DMS53 treated with DMSO at 0.1 percent for 48 hours (cell line): Measurements from ENCODE around the gene RPL32.
"Not testable (repeated sequence)": the region's sequence is repeated elsewhere in the genome, so short reads cannot be mapped to it uniquely, and the experiment has no call there.

Experiments
- DNase-seq: peaks from one replicate; lab custom pipeline; 2025; ENCODE audit not compliant: unreplicated experiment; lab: John Stamatoyannopoulos, UW

Gene RPL32

DNA sequence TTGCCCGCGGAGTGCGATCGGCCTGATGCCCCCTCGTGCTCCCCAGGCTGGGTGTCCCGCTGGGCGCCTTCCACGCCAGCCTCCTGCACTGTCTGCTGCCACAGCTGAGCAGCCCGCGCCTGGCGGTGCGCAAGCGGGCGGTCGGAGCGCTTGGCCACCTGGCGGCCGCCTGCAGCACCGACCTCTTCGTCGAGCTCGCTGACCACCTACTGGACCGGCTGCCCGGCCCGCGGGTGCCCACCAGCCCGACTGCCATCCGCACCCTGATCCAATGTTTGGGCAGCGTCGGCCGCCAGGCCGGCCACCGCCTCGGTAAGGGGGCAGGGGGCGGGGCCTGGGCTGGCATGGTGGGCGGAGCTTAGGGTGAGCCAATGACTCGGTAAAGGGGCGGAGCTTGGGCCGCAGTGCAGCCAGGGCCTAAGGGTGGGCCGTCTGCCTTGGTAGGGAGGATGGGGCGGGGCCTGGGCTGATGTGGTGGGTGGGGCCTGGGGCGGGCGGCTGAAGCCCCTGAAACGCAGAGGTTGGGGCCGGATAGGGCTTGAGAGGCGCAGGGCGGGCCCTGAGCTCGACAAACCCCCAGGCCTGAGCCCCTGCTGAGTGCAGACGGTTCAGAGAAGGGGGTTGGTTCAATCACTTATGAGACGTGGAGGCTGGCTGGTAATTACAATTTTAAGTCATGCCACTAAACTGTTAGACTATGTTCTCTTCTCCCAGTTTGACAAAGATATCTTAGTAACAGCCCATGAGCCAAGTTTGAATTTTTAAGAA is 31.2 kb downstream of the RPL32 start:
- peak; percentile 19 for DNase-seq

DNA sequence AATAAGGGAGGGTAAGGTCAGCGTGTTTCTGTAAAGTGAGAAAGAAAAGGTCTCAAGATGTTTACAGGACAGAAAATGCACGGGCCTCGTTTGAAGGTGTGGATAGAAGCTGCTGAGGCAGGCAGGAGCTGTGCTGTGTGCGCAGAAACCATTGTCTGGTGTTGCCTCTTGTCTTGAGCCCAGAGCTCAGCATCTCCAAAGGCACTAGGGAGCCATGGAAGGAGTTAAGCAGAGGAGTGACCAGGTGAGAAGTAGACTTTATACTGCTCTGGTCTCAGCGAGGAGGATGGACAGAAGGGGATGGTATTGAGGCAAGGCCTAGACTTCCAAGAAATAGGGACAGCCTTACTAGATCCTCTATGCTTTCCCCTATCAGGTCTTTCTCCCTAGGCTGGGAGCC is 31.9 kb downstream of the RPL32 start:
- DNase-seq: no peak

DNA sequence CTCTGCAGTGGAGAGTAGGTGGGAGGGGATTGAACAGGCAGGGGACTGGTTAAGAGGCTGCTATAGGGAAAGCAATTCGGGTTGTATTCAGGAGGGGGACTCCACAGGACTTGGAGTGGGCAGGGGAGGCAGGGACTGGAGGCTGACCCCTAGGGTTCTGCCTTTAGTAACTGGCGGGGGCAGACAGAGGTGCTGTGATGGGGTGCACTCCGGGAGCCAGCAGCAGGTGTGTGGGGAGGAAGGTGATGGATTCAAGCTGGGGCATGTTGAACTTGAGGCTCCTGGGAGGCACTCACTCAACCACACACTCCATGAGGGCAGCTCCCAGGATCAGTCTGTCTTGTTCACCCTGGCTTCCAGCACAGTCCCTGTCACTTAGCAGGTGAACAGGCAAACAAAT is 32.4 kb downstream of the RPL32 start:
- DNase-seq: no peak

DNA sequence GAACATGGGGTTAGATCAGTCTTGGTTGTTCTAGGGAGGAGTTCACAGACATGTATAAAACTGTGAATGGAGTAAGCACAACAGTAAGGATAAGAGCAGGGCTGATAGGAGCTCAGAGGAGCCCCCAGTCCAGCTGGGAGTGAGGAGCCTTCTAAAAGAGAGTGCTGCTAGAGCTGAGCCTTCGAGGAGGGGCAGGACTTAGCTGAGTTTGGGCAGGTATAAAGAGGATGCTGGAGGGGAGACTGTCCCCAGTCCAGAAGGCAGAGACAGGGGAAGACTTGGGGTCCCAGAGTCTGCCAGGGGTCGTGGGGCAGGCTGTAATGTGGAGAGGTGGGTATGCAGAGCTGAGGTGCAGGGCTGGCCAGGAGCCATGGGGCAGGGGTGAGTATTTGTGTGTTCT is 32.8 kb downstream of the RPL32 start:
- DNase-seq: no peak

DNA sequence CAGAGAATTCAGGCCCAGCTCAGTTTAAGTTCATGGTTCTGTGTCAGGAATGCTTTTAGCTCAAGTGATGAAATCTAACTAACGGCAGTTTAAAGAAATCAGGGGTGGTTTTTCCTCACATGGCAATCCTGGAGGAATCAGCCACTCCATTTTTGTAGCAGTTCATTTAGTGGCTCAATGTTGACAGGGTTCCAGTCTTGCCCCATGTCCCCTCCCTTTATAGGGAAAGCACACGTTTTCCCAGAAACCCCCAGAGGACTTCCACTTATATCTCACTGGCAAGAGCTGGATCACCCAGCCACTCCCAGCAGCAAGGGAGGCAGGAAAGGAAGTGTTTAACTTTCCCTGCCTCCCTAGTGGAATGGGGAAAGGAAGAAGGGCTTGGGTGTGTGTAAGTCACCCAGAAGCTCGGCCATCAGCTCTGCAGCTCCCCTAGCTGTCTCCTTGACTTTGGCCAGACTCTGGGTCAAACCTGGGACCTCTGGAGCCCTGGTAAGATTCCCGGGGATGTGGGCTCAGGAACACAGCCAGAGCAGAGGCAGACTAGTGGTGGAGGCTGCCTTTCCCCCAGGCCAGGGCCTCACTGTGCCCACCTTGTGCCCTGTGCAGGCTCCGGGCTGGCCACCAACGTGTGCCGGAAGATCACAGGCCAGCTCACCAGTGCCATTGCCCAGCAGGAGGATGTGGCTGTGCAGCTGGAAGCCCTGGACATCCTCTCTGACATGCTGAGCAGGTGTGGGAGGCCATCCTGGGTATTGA is 33.6 kb downstream of the RPL32 start:
- DNase-seq: no peak

DNA sequence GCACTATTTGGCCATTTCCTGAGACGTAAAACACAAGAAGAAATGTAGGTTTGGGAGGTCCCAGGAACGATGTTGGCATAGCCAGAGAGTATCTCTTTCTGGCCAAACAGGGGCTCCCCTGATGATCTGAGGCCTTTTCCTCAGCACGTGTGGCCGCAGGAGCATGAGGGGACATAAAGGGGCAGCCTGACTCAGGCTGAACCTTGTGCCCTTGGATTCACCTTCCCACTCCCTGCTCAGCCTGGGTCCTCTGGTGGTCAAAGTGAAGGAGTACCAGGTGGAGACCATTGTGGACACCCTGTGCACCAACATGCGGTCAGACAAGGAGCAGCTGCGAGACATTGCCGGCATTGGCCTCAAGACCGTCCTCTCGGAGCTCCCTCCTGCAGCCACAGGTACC is 34.3 kb downstream of the RPL32 start:
- DNase-seq: no peak

DNA sequence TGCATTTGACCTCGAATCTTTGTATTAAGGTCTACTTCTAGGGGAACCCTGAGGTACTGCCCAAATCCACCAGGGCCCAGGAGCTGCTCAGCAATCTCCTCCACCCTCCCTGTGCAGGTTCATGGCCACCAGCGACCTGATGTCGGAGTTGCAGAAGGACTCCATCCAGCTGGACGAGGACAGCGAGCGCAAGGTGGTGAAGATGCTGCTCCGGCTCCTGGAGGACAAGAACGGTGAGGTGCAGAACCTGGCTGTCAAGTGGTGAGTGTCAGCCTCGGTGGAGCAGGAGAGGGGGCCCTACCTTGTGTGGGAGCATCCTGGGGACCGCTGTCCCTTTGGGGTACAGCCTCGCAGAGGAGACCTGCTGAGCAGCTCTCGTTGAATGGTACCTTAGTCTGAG is 38.0 kb downstream of the RPL32 start:
- DNase-seq: no peak

DNA sequence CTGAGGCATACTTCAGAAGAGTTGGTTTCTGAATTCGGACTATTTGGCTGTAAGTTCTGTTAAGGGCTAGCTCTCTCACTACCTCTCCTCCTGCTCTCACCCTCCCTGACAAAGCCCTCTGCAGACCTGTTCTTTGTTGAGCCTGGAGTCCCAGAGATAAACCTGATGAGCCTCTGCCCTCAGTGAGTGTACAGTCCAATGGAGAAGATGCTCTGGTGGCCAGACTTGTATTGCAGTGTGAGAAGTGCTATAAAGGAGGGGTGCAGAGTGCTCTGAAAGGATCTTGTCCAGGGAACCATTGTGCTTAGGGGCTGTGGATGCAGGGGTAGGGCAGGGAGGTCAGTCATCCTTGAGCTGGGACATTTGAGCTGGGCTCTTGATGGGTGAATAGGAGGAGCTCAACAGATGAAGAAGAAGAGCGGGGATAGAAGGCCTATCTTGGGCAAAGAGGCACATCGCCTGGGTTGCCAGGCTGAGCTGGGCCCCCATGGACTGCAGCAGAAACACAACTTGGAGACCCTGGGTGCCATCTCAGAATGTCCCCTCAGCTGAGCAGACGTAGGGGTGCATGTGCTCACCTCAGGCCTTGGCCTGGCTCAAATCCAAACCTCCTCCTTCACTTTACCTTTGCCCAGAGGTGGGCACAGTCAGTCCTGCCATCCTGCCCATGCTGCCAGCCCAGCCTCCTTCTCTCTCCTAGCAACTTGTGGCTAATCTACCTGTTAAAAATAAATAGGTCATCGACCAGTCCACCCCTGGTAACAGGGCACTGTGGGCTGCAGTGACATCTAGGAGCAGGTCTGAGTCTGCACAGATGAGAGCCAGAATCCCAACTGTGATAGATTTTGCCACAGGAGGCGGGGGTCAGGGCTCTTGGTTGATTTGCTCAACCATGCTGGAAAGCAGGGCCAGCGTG is 41.6 kb downstream of the RPL32 start:
- no peak for DNase-seq

DNA sequence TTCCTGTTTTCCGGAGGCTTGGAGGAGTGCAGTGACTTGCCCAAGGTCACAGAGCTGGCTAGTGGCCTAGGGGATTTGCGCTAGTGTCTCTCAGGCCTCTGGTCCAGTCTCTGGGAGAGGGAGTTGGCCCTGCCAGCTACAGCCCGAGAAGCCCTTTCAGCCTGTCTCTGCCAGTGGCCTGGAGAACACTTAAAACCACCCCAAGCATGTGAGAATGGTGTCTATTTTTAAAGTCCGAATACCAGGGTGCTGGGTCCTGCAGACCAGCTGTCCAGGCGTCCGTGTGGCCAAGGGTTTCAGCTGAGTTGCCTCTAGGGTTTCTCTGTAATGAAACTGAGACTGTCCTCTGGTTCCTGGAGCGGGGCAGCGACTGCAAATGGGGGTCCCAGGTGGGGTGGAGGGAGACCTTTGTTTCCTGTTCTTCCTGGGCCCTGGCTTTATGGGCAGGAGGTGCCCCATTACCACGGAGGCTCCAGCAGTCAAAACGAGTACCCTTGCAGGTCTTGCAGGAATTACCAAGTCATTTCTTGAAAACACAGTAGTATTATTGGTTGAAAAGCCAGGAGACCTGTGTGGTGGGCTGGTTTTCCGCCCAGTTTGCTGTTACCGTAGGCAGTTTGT is 42.7 kb downstream of the RPL32 start:
- no peak for DNase-seq

DNA sequence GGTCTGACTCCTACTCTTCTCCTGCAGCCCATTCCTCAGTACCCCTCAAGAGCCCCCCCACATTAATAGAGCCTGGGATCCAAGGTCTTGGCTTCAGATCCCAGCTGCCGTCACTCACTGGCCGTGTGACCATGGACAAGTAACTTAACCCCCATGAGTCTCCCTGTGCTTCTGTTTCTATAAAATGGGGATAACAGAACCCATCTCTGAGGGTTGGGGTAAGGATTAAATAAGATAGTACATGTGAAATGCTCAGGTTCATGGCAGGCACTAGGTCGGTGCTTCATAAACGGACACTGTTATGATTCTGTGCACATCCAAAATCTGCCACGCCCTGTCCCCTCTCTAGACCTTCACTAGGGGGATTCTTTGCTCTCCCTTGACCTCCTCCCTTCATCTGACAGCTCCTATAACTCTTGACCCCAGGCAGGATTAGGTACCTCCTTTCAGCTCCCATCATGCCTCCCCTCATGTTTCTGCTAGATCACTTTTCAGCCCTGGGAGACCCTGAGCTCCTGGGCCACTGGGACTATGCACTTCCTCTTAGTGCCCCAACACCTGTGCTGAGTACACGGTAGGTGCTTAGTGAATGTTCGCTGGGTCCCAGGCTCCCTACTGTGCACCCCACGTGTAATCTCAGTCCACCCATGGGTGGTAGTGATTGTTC is 43.3 kb downstream of the RPL32 start:
- no peak for DNase-seq

DNA sequence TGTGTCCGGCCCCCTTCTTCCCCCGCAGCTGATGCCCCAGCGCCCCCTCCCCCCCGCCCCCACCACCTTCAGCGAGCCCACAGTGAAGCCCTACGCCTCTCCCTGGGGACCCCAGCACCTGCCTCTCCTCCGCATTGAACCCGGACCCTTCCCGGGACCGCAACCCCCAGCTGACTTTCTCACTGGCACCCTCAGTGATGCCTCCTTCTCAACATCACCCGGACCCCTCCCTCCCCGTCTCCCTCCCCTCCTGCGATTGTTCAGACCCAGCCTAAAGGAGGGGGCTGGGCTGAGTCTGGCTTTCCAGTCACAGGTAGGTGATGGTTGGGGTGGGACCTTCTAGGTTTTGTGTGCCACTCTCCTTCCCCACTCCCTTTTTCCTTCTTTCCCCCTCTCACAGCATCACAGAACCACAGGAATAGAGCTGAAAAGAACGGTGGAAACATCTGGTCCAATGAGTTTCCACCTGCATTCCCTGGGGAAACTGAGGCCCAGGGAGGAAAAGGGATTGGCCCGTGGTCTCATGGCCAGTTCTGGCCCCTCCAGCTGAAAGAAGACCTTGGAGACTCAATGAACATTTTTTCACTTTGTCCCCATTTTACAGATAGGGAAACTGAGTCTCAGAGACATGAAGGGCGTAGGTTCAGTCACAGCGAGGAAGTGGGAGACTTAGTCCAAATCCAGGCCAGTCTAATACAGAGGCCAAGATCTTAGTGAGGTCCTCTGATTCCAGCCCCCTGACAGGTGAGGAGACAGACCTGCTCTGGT is 44.1 kb downstream of the RPL32 start:
- no peak for DNase-seq

DNA sequence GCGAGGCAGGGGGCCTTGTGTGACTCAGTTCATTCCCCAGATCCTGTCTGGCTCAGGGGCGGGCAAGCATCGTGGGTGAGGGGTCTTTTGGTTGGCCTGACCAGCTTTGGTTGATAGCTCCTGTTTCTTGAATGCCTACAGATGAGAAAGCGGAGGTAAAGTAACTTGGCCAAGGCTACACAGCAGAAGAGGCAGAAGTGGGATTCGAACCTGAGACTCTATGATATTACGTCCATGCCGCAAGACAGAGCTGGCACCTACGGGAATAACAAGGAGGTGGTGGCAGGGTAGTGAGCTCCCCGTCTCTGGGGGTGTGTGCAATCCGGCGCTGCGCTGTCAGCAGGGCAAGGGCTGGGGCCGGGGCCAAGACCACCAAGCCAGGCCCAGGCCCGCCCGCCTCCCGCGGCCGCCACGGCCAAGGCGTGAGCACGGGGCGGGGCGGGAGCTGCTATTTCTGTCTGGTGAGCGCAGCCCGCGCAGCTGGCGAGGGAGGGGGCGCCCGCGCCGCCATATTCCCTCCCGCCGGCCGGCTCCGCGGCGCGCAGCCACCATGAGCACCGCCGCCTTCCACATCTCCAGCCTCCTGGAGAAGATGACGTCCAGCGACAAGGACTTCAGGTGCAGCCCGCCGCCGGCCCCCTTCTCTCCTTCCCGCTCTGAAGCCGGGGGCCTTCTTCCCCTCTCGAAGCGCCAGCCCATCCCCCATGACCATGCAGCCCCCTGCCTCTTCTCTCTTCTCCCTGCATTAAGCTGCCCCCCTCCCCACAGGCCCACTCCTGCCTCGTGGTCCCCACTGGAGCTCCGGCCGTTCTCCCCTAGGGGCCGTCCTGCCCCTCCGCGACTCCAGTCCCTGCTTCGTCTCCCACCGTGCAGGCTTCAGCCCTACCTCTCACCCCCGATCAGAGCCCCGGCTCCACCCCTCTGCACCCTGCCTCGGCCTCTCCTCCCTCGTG is 44.9 kb downstream of the RPL32 start, which contains the start of gene CAND2:
CAND2 (plus strand) TSS at position 510 of the 953 bp plus-strand sequence; CDS start at position 551, 41 bp downstream.
- DNase-seq: no peak

DNA sequence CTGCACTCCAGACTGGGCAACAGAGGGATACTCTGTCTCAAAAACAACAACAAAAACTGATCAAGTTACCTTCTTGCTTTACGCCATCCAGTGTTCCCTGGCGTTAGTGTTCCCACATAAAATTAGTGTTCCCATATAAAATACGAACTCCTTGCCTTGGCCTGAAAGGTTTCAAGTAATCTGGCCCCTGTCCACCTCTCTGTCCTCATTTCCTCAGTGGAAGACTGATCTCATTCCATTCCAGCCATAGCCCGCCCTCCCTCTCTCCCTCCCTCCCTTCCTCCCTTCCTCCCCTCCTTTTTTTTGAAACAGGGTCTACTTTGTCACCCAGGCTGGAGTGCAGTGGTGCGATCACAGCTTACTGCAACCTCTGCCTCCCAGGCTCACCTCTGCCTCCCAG is 47.7 kb downstream of the RPL32 start:
- no peak for DNase-seq

DNA sequence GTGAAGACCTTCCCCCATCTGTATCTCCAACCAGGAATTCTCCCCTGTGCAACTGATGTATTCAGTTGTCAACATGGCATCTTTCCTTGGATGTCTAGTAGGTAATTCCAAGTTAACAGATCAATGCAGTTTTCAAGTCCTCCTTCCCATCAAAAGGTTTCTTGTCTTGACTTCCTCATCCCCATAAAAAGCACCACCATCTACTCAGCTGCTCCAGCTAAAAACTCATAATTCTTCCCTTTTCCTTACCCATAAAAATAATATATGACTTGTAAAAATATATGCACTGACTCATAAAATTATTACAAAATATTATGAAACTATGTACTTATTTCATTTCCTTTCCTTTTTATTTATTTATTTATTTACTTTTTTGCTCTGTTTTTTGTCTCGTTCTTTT is 49.9 kb downstream of the RPL32 start:
- DNase-seq: no peak

DNA sequence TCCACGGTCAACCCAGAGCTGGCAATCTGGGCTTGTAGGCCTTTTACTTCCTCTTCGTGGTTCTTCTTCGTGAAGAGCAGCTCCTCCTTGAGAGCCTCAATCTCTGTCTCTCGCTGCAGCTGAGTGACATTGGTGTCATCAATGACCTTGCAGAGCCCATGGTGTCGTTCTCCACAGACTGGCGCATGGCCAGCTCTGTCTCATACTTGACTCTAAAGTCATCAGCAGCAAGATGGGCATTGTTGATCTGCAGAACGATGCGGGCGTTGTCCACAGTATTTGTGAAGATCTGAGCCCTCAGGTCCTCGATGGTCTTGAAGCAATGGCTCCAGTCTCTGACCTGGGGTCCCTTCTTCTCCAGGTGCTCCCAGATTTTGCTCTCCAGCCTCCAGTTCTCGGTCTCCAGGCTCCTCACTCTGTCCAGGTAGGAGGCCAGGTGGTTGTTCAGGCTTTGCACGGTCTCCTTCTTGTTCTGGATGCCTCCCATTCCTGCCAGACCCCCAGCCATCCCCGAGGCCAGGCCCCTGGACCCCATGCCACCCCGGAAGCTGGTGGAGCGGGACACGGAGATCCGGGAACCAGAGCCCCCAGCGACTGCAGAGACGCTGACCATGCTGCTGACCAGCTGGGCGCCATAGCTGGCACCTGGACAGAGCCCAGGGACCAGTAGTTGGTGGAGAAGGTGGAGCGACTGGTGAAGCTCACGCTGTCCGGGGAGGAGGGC is 53.2 kb downstream of the RPL32 start:
- not testable (repeated sequence) for DNase-seq

DNA sequence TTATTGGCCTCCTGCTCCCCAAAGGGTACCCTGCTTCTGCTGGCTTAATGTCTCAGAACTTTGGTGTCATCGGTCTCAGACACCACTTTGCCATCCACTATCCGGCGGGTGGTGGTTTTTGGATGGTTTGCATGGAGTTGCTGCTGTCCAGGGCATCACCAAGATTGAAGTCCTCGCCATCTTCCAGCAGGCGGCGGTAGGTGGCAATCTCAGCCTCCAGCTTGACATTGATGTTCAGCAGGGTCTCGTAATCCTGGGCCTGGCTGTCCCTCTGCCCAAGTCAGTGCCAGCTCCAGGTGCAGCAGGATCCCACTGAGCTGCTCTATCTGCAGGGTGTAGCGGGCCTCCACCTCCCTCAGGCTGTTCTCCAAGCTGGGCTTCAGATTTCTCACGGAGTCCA is 54.0 kb downstream of the RPL32 start:
- not testable (repeated sequence) for DNase-seq

DNA sequence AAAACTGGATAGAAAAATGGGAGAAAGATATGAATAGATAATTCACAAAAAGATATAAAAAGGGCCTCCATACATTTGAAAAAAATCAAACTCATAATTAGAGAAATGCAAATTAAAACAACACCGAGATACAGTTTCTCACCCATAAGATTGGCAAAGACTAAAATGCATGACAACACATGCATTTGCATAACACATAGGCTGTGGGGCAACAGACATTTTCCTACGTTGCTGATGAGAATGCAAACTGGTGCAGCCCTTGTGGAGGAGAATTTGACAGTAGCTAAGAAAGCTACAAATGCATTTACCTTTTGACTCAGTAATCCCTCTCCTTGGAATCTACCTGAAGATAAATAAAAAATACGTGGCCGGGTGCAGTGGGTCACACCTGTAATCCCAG is 56.3 kb downstream of the RPL32 start:
- no peak for DNase-seq
